ENCODE results near the gene CACUL1.

The CACUL1 gene

GRCh38 chr10:118769898-118770600, 15.3 kb upstream of the CACUL1 start:
- FAIRE-seq = no peak
- DNase-seq (ENCODE audit: insufficient read length, low spot score) = no peak
- TF ChIP-seq POLR2A (IDR thresholded peaks at IDR 0.05; ENCODE audit: low read depth, low read length) (no peak), TAF1 (IDR thresholded peaks at IDR 0.05; ENCODE audit: low read depth, low read length) (no peak), POLR2AphosphoS5 (IDR thresholded peaks at IDR 0.05; ENCODE audit: low read depth, low read length) (no peak), PAX5 (IDR thresholded peaks at IDR 0.05; ENCODE audit: insufficient read depth, low read length, severe bottlenecking) (no peak), POU2F2 (IDR thresholded peaks at IDR 0.05; ENCODE audit: low read depth, low read length) (no peak), SPI1 (IDR thresholded peaks at IDR 0.05; ENCODE audit: low read depth, low read length) (no peak)

GRCh38 chr10:118768041-118768919, 13.5 kb upstream of the CACUL1 start:
- no peak for DNase-seq (ENCODE audit: insufficient read length, low spot score)
- TF ChIP-seq SPI1 (IDR thresholded peaks at IDR 0.05; ENCODE audit: low read depth, low read length) = no peak
- FAIRE-seq = peak; percentile 66

GRCh38 chr10:118767297-118768040, 12.7 kb upstream of the CACUL1 start:
- FAIRE-seq (peak; percentile 16), DNase-seq (ENCODE audit: insufficient read length, low spot score) (no peak)
- TF ChIP-seq SPI1 (IDR thresholded peaks at IDR 0.05; ENCODE audit: low read depth, low read length) (no peak), TAF1 (IDR thresholded peaks at IDR 0.05; ENCODE audit: low read depth, low read length) (no peak), POLR2A (IDR thresholded peaks at IDR 0.05; ENCODE audit: low read depth, low read length) (no peak), POU2F2 (IDR thresholded peaks at IDR 0.05; ENCODE audit: low read depth, low read length) (no peak), PAX5 (IDR thresholded peaks at IDR 0.05; ENCODE audit: insufficient read depth, low read length, severe bottlenecking) (no peak), POLR2AphosphoS5 (IDR thresholded peaks at IDR 0.05; ENCODE audit: low read depth, low read length) (no peak)

GRCh38 chr10:118764195-118764594, 9.4 kb upstream of the CACUL1 start:
- no peak for FAIRE-seq
- DNase-seq (ENCODE audit: insufficient read length, low spot score) = no peak
- TF ChIP-seq POU2F2 (IDR thresholded peaks at IDR 0.05; ENCODE audit: low read depth, low read length) = no peak
- no peak for TF ChIP-seq PAX5 (IDR thresholded peaks at IDR 0.05; ENCODE audit: insufficient read depth, low read length, severe bottlenecking)
- TF ChIP-seq TAF1 (IDR thresholded peaks at IDR 0.05; ENCODE audit: low read depth, low read length) = no peak
- no peak for TF ChIP-seq POLR2A (IDR thresholded peaks at IDR 0.05; ENCODE audit: low read depth, low read length)
- no peak for TF ChIP-seq SPI1 (IDR thresholded peaks at IDR 0.05; ENCODE audit: low read depth, low read length)
- TF ChIP-seq POLR2AphosphoS5 (IDR thresholded peaks at IDR 0.05; ENCODE audit: low read depth, low read length) = no peak

- TF ChIP-seq POLR2A (IDR thresholded peaks at IDR 0.05; ENCODE audit: low read depth, low read length) (no peak), POLR2AphosphoS5 (IDR thresholded peaks at IDR 0.05; ENCODE audit: low read depth, low read length) (no peak), TAF1 (IDR thresholded peaks at IDR 0.05; ENCODE audit: low read depth, low read length) (no peak), POU2F2 (IDR thresholded peaks at IDR 0.05; ENCODE audit: low read depth, low read length) (no peak), PAX5 (IDR thresholded peaks at IDR 0.05; ENCODE audit: insufficient read depth, low read length, severe bottlenecking) (no peak)
- no peak for DNase-seq (ENCODE audit: insufficient read length, low spot score)
- no peak for FAIRE-seq
Observed at GRCh38 chr10:118763202-118763988, 8.6 kb upstream of the CACUL1 start.

GRCh38 chr10:118760265-118760664, 5.5 kb upstream of the CACUL1 start:
- DNase-seq (ENCODE audit: insufficient read length, low spot score) (no peak), FAIRE-seq (no peak)
- no peak for TF ChIP-seq POLR2AphosphoS5 (IDR thresholded peaks at IDR 0.05; ENCODE audit: low read depth, low read length)
- TF ChIP-seq TAF1 (IDR thresholded peaks at IDR 0.05; ENCODE audit: low read depth, low read length) = no peak
- no peak for TF ChIP-seq PAX5 (IDR thresholded peaks at IDR 0.05; ENCODE audit: insufficient read depth, low read length, severe bottlenecking)
- TF ChIP-seq POLR2A (IDR thresholded peaks at IDR 0.05; ENCODE audit: low read depth, low read length) = no peak
- no peak for TF ChIP-seq POU2F2 (IDR thresholded peaks at IDR 0.05; ENCODE audit: low read depth, low read length)
- TF ChIP-seq SPI1 (IDR thresholded peaks at IDR 0.05; ENCODE audit: low read depth, low read length) = no peak

GRCh38 chr10:118758449-118758848, 3.7 kb upstream of the CACUL1 start:
- FAIRE-seq = no peak
- no peak for TF ChIP-seq SPI1 (IDR thresholded peaks at IDR 0.05; ENCODE audit: low read depth, low read length)
- TF ChIP-seq POLR2AphosphoS5 (IDR thresholded peaks at IDR 0.05; ENCODE audit: low read depth, low read length) = no peak
- no peak for TF ChIP-seq TAF1 (IDR thresholded peaks at IDR 0.05; ENCODE audit: low read depth, low read length)
- TF ChIP-seq POLR2A (IDR thresholded peaks at IDR 0.05; ENCODE audit: low read depth, low read length) = no peak
- no peak for TF ChIP-seq POU2F2 (IDR thresholded peaks at IDR 0.05; ENCODE audit: low read depth, low read length)
- no peak for TF ChIP-seq PAX5 (IDR thresholded peaks at IDR 0.05; ENCODE audit: insufficient read depth, low read length, severe bottlenecking)
- DNase-seq (ENCODE audit: insufficient read length, low spot score) = no peak

- TF ChIP-seq TAF1 (IDR thresholded peaks at IDR 0.05; ENCODE audit: low read depth, low read length) = no peak
- TF ChIP-seq PAX5 (IDR thresholded peaks at IDR 0.05; ENCODE audit: insufficient read depth, low read length, severe bottlenecking) = no peak
- TF ChIP-seq POU2F2 (IDR thresholded peaks at IDR 0.05; ENCODE audit: low read depth, low read length) = no peak
- no peak for TF ChIP-seq POLR2AphosphoS5 (IDR thresholded peaks at IDR 0.05; ENCODE audit: low read depth, low read length)
- TF ChIP-seq POLR2A (IDR thresholded peaks at IDR 0.05; ENCODE audit: low read depth, low read length) = no peak
- TF ChIP-seq SPI1 (IDR thresholded peaks at IDR 0.05; ENCODE audit: low read depth, low read length) = no peak
- FAIRE-seq = peak; percentile 47
Observed at GRCh38 chr10:118754229-118754555, 578 bp downstream of the CACUL1 start.

More at GRCh38 chr10:118754229-118754555, 578 bp downstream of the CACUL1 start:
- peak; percentile 34 for DNase-seq (ENCODE audit: insufficient read length, low spot score)

All from GM12891 (cell line).